ENCODE data around the gene NTMT2. TPM values are rescaled to one million over a fixed set of nuclear protein-coding genes. Genes with fewer than 3 reads are reported as not detected.

The NTMT2 gene
- total and polyA plus RNA-seq, 2 of the 8 experiments (the other 6 are each of a cell fraction or from before 2014, with no cell fraction given): 0.38 TPM; not detected in 1

DNA sequence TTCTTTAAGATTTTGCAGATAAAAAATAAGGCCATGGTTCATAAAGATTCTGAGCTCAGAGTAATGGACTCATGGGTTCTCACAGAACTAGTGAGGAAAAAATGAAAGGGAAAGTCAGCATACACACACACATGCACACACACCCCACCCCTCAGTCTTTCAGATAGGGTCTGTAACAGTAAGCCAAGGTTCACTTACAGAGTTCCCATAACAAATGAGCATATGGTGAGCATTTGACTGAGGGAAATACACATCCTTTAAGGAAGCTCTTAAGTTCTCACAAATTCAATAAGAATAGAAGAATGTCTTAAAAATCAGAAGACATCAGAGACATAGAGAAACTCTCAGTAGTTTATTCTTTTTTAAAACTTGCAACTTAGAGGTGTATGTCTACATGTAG is 57.9 kb downstream of the NTMT2 start (continued):
- TF ChIP-seq FOSL1 (IDR thresholded peaks at IDR 0.05; ENCODE audit: insufficient read depth, low read depth, low read length) (no peak), HDAC2 (IDR thresholded peaks at IDR 0.05; ENCODE audit: borderline replicate concordance in 1 of 2, low read depth in 2 of 2, low read length in 2 of 2) (no peak), TBP (IDR thresholded peaks at IDR 0.05; ENCODE audit: low read depth, low read length) (no peak), CHD2 (IDR thresholded peaks at IDR 0.05; ENCODE audit: low read length) (no peak), JUN (IDR thresholded peaks at IDR 0.05; ENCODE audit: low read depth, low read length) (no peak)
